HG02623 (cell line): ENCODE measurements around the gene LRP11.
"Not testable (repeated sequence)": the region's sequence is repeated elsewhere in the genome, so short reads cannot be mapped to it uniquely, and the experiment has no call there.

Source experiments
- ATAC-seq: cut with Tn5 transposase; IDR thresholded peaks from one replicate; pipeline ENCODE4 v1.9.1; 2021; ENCODE audit warnings: moderate library complexity; ENCODE audit not compliant: unreplicated experiment

LRP11 gene

DNA sequence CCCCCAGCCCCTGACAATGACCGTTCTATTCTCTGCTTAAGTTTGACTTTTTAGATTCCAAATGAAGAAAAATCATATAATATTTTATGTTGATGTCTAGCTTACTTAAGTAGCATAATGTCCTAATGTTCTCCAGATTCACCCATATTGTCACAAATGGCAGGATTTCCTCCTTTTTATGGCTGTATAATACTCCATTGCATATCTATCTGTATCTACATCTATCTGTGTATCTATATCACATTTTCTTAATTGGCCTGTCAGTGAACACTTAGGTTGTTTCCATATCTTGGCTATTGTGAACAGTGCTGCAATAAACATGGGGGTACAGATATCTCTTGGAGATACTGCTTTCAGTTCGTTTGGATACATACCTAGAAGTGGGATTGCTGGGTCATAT is 7.0 kb upstream of the LRP11 start:
- ATAC-seq = no peak

DNA sequence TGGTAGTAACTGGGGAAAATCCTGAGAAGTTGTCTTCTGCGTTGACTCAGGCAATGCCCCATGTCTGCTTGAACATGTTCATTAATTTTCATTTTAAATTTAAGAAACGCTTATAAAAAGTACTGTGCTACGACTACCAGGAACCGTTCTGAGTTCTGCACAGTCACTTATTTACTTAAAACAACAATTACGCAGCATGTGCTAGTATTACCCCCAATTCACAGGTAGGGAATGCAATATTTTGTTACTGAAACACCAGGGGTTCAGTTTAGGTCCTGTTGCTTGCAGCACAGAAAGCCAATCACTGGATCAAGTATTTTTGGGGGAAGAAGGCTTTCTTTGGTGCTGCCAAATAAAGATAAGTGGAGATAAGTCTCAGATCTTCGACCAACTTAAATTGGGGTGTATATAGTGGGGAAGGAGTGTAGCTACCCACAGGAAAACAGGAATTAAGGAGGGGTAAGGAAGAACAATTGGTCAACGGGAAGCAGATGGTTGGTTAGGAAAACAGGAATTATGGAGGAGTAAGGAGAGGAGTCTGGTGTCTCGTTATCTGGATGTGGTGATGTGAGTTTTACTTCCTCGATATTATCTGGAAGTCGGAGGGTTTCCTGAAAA is 5.2 kb upstream of the LRP11 start:
- no peak for ATAC-seq

DNA sequence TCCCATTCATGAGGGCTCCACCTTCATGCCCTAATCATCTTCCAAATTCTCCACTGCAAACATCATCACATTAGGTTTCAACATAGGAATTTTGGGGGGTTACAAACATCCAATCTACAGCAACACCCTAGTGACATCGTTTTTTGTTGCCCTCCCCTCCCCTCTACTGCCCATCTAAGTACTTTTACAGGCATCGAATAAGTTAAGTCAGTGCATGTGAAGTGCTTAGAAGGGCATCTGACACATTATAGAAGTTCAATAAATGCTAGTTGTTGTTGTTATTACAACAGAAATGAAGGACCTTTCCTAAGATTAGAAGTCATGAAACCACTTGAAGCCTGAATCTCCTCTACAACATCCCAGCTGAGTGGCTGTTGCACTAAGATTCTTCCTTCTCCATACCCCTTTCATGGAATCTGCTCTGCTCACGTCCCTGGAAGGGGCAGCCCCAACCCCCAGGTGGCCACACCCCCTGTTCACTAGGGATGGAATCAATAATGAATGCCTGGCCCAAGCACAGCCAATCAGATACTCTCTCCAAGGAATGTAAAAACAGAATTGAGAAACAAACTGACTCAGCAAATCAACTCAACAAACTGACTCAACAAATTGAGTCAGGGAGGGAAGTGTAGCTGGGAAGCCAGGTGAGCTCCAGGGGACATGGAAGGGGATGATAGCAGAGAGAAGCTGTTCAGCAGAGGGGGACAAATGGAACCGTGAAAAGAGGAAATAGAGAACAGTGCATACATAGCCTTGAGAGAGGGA is 3.9 kb upstream of the LRP11 start:
- ATAC-seq = no peak

- ATAC-seq = peak; percentile 5
Measured at GRCh38 chr6:149864578-149865535, 698 bp upstream of the LRP11 start.

GRCh38 chr6:149862922-149863697 is 1.0 kb downstream of the LRP11 start:
- no peak for ATAC-seq

GRCh38 chr6:149862424-149862738 is 1.8 kb downstream of the LRP11 start:
- ATAC-seq = not testable (repeated sequence)

DNA sequence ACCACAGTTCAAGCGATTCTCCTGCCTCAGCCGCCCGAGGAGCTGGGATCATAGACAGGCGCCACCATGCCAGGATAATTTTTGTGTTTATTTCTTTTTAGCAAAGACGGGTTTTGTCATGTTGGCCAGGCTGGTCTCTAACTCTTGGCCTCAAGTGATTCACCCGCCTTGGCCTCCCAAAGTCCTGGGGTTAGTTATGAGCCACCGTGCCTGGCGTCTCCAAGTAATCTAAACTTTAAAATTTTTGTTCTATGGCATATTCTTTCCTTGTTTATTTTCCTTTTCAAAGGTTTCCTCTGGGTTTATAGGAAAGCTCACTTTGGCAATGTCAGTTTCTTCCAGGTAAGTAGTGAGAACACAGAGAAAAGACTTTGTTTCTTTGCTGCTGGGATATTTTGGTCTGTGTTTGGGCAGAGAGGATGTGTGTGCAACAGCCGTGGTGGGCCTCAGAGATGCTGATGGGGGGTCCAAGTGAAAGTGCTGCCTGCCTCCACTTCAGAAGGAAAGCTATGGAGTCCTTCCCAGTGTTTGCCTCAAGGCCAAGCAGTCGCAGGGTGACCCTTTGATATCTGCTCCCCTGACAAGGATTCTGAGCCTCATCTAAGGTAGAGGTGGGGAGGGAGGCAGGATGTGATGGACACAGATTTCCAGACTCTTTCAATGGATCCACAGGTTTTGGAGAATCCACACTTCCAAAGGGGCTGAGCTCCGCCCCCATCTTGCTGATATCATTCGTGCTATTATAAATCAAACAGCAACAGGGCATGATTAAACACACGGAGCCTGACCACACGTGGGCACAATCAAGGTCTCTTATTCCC is 2.3 kb downstream of the LRP11 start:
- ATAC-seq = no peak

- no peak for ATAC-seq
Measured at GRCh38 chr6:149860834-149861602, 3.1 kb downstream of the LRP11 start.

- no peak for ATAC-seq
Measured at GRCh38 chr6:149860513-149860833, 3.7 kb downstream of the LRP11 start.

GRCh38 chr6:149859938-149860337 is 4.2 kb downstream of the LRP11 start:
- ATAC-seq = no peak

DNA sequence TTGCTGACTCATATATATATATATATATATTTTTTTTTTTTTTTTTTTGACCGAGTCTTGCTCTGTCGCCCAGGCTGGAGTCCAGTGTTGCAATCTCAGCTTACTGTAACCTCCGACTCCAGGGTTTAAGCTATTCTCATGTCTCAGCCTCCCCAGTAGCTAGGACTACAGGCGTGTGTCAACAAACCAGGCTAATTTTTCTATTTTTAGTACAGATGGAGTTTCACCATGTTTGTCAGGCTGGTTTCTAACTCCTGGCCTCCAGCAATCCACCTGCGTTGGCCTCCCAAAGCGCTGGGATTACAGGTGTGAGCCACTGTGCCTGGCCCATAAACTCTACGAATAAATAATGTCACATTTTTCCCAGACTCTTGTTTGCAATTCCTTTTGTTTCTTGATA is 4.8 kb downstream of the LRP11 start:
- no peak for ATAC-seq

DNA sequence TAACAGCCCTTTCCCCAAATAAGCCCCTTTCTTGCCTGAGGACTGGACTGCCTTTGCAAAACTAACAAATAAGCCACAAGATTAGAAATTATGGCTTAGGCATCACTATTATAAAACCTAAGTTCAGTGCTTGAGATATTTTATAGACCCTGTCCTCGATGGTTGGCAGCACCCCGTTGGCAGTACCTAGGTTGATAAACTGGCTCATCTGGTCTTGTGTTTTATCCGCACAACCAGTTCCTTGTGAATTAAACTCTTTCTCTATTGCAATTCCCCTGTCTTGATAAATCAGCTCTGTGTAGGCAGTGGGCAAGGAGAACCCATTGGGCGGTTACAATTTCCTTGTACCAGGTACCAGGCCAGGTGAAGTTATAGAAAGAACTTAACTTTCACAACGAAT is 6.6 kb downstream of the LRP11 start:
- no peak for ATAC-seq

DNA sequence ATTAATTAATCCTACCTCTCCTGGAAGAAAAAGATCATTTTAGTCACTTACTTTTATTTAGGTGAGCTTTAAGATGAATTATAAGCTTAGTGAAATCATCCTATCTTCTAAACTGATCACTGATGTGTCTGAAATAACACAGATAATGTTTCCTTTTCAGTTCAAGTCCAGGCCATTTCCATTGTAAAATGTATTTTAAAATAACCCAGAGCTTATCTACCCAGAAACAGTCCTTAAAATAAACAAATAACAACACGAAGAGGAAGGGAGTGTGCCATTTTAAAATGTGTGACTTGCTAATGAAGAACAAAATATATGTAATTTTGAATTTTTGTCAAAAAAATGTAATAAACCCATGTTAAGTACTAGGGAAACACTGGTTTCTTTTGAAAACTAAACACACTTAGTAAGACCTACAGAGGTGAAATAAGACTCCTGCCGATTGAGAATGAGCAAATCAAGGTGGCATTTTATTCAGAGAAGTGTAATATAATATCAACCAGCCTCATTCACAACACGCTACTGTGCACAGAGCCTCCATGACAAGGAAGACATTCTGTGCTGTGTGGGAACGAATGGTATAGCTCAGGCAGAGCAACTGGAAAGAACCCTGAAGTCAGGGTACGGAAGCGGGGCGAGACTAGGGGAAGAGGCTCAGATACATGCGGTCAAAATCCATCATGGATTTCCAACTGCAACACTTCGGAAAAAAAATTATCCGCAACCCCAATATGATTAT is 7.7 kb downstream of the LRP11 start:
- ATAC-seq = no peak

- no peak for ATAC-seq
Measured at GRCh38 chr6:149855741-149856140, 8.4 kb downstream of the LRP11 start.

GRCh38 chr6:149855040-149855654 is 9.0 kb downstream of the LRP11 start:
- no peak for ATAC-seq

- ATAC-seq = no peak
Measured at GRCh38 chr6:149854532-149854931, 9.6 kb downstream of the LRP11 start.

DNA sequence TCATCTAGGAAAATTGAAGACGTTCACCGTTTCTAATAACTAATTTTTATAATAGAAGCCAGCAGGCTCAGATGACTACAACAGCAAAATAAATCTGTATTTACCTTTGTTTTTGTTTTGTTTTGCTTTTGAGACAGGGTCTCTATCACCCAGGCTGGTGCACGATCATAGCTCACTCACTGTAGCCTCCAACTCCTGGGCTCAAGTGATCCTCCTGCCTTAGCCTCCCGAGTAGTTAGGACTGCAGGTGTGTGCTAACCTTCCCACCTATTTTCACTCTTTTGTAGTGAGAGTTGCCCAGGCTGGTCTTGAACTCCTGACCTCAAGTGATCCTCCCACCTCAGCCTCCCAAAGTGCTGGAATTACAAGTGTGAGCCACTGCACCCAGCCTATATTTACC is 10.1 kb downstream of the LRP11 start:
- ATAC-seq = not testable (repeated sequence)

GRCh38 chr6:149852881-149853280 is 11.3 kb downstream of the LRP11 start:
- ATAC-seq = no peak
